K562 (cell line): ENCODE results near the gene THEM5.

Source experiments
- EZH2 ChIP-seq: IDR thresholded peaks from 2 replicates; pipeline ENCODE4 v1.6.1; 2012; ENCODE audit warnings: low read depth, mild to moderate bottlenecking, inconsistent platforms, low read length, borderline replicate concordance
- ZNF146 ChIP-seq: IDR thresholded peaks from one replicate; pipeline ENCODE4 v1.6.1; 2018; ENCODE audit warnings: missing compliant biosample characterization; ENCODE audit not compliant: unreplicated experiment
- ZNF76 ChIP-seq: fragments of 250-450 bp; sonication (Bioruptor Pico); IDR thresholded peaks from 2 replicates; pipeline ENCODE4 v1.4.0; 2020; ENCODE audit warnings: mild to moderate bottlenecking, moderate library complexity, borderline replicate concordance
- TF ChIP-seq, protein P1 (sequence below), 3 experiments: IDR thresholded peaks in 2 of 3; conservative IDR thresholded peaks in 1 of 3; 2 replicates each; pipeline ENCODE4 v1.5.1; 2011 to 2012; ENCODE audit warnings: low read length in 3 of 3, mild to moderate bottlenecking in 3 of 3, control low read depth in 2 of 3, improper control_type of control experiment in 1 of 3, inconsistent platforms in 1 of 3, low read depth in 1 of 3, mixed read lengths in 1 of 3, moderate library complexity in 1 of 3; ENCODE audit not compliant: insufficient read depth in 2 of 3

DNA sequence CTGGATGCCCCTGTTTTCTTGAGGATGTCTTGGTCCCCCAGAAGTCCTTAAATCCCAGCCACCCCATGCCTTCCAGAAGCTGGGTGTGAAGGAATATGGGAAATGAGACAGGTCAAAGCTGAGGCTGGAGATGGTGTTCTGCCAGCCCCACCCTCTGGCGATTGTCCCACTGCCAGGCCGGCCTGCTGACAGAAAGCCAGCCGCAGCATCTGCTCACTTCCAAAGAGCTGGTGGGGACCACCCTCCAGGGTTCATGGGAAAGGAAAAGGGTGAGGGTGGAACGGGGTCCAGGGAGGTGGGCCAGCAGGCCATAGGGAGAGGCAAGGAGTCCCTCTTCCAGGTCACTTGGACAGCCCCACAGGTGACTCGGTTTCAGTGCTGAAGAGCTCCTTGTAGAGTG, 46.4 kb downstream of the THEM5 start:
- TF ChIP-seq ZNF146, result no peak
- TF ChIP-seq, protein P1, sequence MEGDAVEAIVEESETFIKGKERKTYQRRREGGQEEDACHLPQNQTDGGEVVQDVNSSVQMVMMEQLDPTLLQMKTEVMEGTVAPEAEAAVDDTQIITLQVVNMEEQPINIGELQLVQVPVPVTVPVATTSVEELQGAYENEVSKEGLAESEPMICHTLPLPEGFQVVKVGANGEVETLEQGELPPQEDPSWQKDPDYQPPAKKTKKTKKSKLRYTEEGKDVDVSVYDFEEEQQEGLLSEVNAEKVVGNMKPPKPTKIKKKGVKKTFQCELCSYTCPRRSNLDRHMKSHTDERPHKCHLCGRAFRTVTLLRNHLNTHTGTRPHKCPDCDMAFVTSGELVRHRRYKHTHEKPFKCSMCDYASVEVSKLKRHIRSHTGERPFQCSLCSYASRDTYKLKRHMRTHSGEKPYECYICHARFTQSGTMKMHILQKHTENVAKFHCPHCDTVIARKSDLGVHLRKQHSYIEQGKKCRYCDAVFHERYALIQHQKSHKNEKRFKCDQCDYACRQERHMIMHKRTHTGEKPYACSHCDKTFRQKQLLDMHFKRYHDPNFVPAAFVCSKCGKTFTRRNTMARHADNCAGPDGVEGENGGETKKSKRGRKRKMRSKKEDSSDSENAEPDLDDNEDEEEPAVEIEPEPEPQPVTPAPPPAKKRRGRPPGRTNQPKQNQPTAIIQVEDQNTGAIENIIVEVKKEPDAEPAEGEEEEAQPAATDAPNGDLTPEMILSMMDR (IDR thresholded peaks at IDR 0.05 in 2 of 3, conservative IDR thresholded peaks at IDR 0.05 in 1 of 3; ENCODE audit: insufficient read depth in 2 of 3, low read depth in 1 of 3, low read length in 3 of 3), result no peak
- no peak for TF ChIP-seq ZNF76 (CRISPR knock-in tag)
- no peak for TF ChIP-seq EZH2
